PC-9 (cell line): ENCODE measurements around the gene STRN4. TPM values are rescaled to one million over a fixed set of nuclear protein-coding genes. Genes with fewer than 3 reads are reported as not detected.
A peak's percentile ranks its signal among the peaks of the same experiment; 100 is the strongest.

Experiments used
- BruUV-seq: library from RNA; stranded (reverse); fragments of 400-500 nt; replicated peaks from 2 replicates; lab custom pipeline; 2021; lab: Mats Ljungman, UMichigan
- CTCF ChIA-PET: fragments of 300-600 bp; sonication (Branson Sonifier 250); formaldehyde crosslinking; loops from one replicate; lab custom pipeline; 2022; ENCODE audit warnings: antibody characterized with exemption; lab: Charles Lee
- POLR2A ChIA-PET: fragments of 300-600 bp; sonication (Branson Sonifier 250); formaldehyde crosslinking; loops from one replicate; lab custom pipeline; 2022; ENCODE audit warnings: antibody characterized with exemption; ENCODE audit not compliant: unreplicated experiment; lab: Charles Lee
- DNase-seq, 2 experiments: peaks; one replicate each; pipeline versions ENCODE4 v3.0.0 to v3.0.0-alpha.2; 2015 to 2022; ENCODE audit warnings: mixed read lengths in 1 of 2
- H2AFZ ChIP-seq: fragments of 200-600 bp; sonication (generic); 2 replicates; pipeline ENCODE4 v1.8.1; 2017; ENCODE audit warnings: antibody characterized with exemption
- H3F3A ChIP-seq: fragments of 200-600 bp; sonication (generic); 2 replicates; pipeline ENCODE4 v1.8.1; 2017; ENCODE audit warnings: antibody characterized with exemption, mild to moderate bottlenecking, low read depth; ENCODE audit not compliant: insufficient read depth
- H3K27ac ChIP-seq: fragments of 200-600 bp; sonication (generic); 2 replicates; pipeline ENCODE4 v1.6.1; 2016; ENCODE audit warnings: mixed run types
- H3K27me3 ChIP-seq: fragments of 200-600 bp; sonication (generic); 2 replicates; pipeline ENCODE4 v1.6.1; 2016; ENCODE audit warnings: low read depth, mixed run types; ENCODE audit not compliant: insufficient read depth
- H3K36me3 ChIP-seq: fragments of 200-600 bp; sonication (generic); 2 replicates; pipeline ENCODE4 v1.6.1; 2016; ENCODE audit warnings: low read depth, mixed run types
- H3K4me1 ChIP-seq: fragments of 200-600 bp; sonication (generic); replicated peaks from 2 replicates; pipeline ENCODE4 v1.6.1; 2016; ENCODE audit warnings: mixed run types; ENCODE audit not compliant: insufficient read depth
- H3K4me2 ChIP-seq: fragments of 200-600 bp; sonication (generic); 2 replicates; pipeline ENCODE4 v1.6.1; 2017; ENCODE audit warnings: mixed run types
- H3K4me3 ChIP-seq: fragments of 200-600 bp; sonication (generic); 2 replicates; pipeline ENCODE4 v1.6.1; 2016; ENCODE audit warnings: mixed run types
- H3K79me2 ChIP-seq: fragments of 200-600 bp; sonication (generic); 2 replicates; pipeline ENCODE4 v1.6.1; 2017; ENCODE audit warnings: low read depth, mixed run types
- H3K9me2 ChIP-seq: fragments of 200-600 bp; sonication (generic); 2 replicates; pipeline ENCODE4 v1.8.1; 2017; ENCODE audit warnings: mild to moderate bottlenecking; ENCODE audit not compliant: insufficient read depth
- H3K9me3 ChIP-seq: fragments of 200-600 bp; sonication (generic); 2 replicates; pipeline ENCODE4 v1.8.1; 2016; ENCODE audit warnings: low read depth; ENCODE audit not compliant: insufficient read depth
- H4K20me1 ChIP-seq: fragments of 200-600 bp; sonication (generic); 2 replicates; pipeline ENCODE4 v1.8.1; 2017; ENCODE audit not compliant: insufficient read depth
- CTCF ChIP-seq: fragments of 200-600 bp; sonication (generic); conservative IDR thresholded peaks from 2 replicates; pipeline ENCODE4 v1.6.1; 2017; ENCODE audit warnings: mixed run types, antibody characterized with exemption, mild to moderate bottlenecking, moderate library complexity
- EZH2 ChIP-seq: fragments of 200-600 bp; sonication (generic); IDR thresholded peaks from 2 replicates; pipeline ENCODE4 v1.8.0; 2017; ENCODE audit warnings: antibody characterized with exemption, low read depth
- intact Hi-C: fragments of 100-400 bp; cut with micrococcal nuclease; formaldehyde crosslinking; loops from one replicate; pipeline ENCODE4 v1.10.0; 2022; ENCODE audit not compliant: unreplicated experiment
- total RNA-seq: library from RNA; stranded (reverse); gene quantifications from 2 replicates; pipeline ENCODE4 v1.2.3, GENCODE V29; 2021

Gene STRN4
- total RNA-seq, 1 experiment from 2014 or later: 93.3 TPM

GRCh38 chr19:46753420-46754155, 7.3 kb upstream of the STRN4 start:
- no peak for TF ChIP-seq EZH2
- peak; percentile 61 for TF ChIP-seq CTCF
- Histone ChIP-seq H3K27ac (no peak overlapping the region), H3K4me2 (no peak overlapping the region), H3K9me3 (no peaks in the 10 kb centered on the region), H3K79me2 (no peaks in the 10 kb centered on the region), H4K20me1 (peaks cover 7% of the 10 kb centered on the region; the same call in 1 of the 2 replicates), H3K9me2 (no peaks in the 10 kb centered on the region), H3K36me3 (no peaks in the 10 kb centered on the region), H3F3A (peaks cover 31% of the 10 kb centered on the region; the same call in 1 of the 2 replicates), H3K27me3 (no peaks in the 10 kb centered on the region), H3K4me3 (no peak overlapping the region), H3K4me1 (no peaks in the 10 kb centered on the region), H2AFZ (no peak overlapping the region)
- peak in 1 of 2 experiments; percentile 48 for DNase-seq
- BruUV-seq: no TSS peak
- ChIA-PET POLR2A (interaction anchor here (0.6 kb wide), 2 partner anchors 86 to 96 kb away, joined by 3 to 13 read pairs; no protein-coding TSS in a partner anchor), CTCF (interaction anchor here (0.6 to 1.1 kb wide), 5 partner anchors 76 to 274 kb away, joined by 3 to 10 read pairs (median 4); no protein-coding TSS in a partner anchor)
- intact Hi-C loops: loop anchor here (2.0 to 10.0 kb wide), 4 partner anchors 49 to 281 kb away; no protein-coding TSS in a partner anchor

GRCh38 chr19:46748325-46749109, 2.3 kb upstream of the STRN4 start:
- H3K27ac ChIP-seq: no peak overlapping the region
- POLR2A ChIA-PET: no interaction called here
- H3K9me2 ChIP-seq: no peaks in the 10 kb centered on the region
- no peak overlapping the region for H3K4me2 ChIP-seq
- peak; percentile 47 to 64 for DNase-seq
- H3K27me3 ChIP-seq: no peaks in the 10 kb centered on the region
- no peaks in the 10 kb centered on the region for H3K9me3 ChIP-seq
- BruUV-seq: no TSS peak
- intact Hi-C loops: no loop called here
- no peak overlapping the region for H3K4me3 ChIP-seq
- peaks cover 9% of the 10 kb centered on the region; the same call in 1 of the 2 replicates for H4K20me1 ChIP-seq
- peaks cover 11% of the 10 kb centered on the region for H3K4me1 ChIP-seq
- no peak overlapping the region for H2AFZ ChIP-seq
- no peaks in the 10 kb centered on the region for H3K36me3 ChIP-seq
- H3K79me2 ChIP-seq: peaks cover 32% of the 10 kb centered on the region
- TF ChIP-seq EZH2 (no peak), CTCF (peak; percentile 96)
- CTCF ChIA-PET: interaction anchor here (0.6 to 0.7 kb wide), 5 partner anchors 37 to 342 kb away, joined by 3 to 16 read pairs (median 4); no protein-coding TSS in a partner anchor
- peaks cover 21% of the 10 kb centered on the region; the same call in 1 of the 2 replicates for H3F3A ChIP-seq
